ENCODE measurements around the gene LAMTOR4. TPM values are rescaled to one million over a fixed set of nuclear protein-coding genes. Genes with fewer than 3 reads are reported as not detected.
"Not testable (repeated sequence)": the region's sequence is repeated elsewhere in the genome, so short reads cannot be mapped to it uniquely, and the experiment has no call there.

LAMTOR4 gene
- total and polyA plus RNA-seq, 11 donors, result 64.6 to 160 (median 96.5) TPM

DNA sequence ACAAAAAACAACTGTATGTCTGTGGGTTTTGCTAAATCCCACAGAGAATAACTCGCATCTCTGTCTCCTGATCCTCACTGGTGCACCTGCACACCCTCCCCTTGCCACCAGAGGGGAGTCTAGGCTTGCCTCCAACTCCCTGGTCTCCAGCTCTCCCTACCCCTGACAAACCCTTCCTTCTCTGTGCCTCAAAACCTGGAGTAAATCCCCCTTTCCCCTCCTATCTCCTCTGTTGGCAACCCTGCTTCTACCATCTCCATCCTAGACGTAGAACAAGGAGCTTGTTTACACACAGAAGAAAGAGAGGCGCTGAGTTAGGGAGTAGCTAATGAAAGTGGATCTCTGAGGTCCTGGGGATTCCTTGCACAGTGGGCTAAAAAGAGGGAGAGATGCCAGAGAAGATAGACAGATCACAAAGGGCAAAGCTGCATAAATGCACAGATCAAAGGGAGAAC is 16.0 kb upstream of the LAMTOR4 start:
- ATAC-seq, result peak; percentile 78 to 83 (median 80)
- peaks cover 0 to 16% (median 7%) of the 10 kb centered on the region in 12 donors for H3K4me1 ChIP-seq
- no peaks in the 10 kb centered on the region for H3K9me3 ChIP-seq
- intact Hi-C loops (cut with DNase I), result loop anchor here in 9 of 10 donors (2.0 to 10.0 kb wide), 9 partner anchors 80 to 222 kb away; partner anchors contain the start of genes PVRIG (in 6 of the 9) and PILRB (in 1 of the 9)
- no peaks in the 10 kb centered on the region for H3K27me3 ChIP-seq
- DNase-seq, result peak in 2 of 5 donors; percentile 51 to 52
- no peak for TF ChIP-seq POLR2A (IDR thresholded peaks at IDR 0.05)
- TF ChIP-seq, protein P1, sequence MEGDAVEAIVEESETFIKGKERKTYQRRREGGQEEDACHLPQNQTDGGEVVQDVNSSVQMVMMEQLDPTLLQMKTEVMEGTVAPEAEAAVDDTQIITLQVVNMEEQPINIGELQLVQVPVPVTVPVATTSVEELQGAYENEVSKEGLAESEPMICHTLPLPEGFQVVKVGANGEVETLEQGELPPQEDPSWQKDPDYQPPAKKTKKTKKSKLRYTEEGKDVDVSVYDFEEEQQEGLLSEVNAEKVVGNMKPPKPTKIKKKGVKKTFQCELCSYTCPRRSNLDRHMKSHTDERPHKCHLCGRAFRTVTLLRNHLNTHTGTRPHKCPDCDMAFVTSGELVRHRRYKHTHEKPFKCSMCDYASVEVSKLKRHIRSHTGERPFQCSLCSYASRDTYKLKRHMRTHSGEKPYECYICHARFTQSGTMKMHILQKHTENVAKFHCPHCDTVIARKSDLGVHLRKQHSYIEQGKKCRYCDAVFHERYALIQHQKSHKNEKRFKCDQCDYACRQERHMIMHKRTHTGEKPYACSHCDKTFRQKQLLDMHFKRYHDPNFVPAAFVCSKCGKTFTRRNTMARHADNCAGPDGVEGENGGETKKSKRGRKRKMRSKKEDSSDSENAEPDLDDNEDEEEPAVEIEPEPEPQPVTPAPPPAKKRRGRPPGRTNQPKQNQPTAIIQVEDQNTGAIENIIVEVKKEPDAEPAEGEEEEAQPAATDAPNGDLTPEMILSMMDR (IDR thresholded peaks at IDR 0.05), result peak; percentile 55 to 83 (median 75)
- no peak overlapping the region for H3K4me3 ChIP-seq
- no peaks in the 10 kb centered on the region for H3K36me3 ChIP-seq
- H3K27ac ChIP-seq, result no peak overlapping the region
- WGBS, 4 donors, result 20 to 27% (median 25%) methylated on average over 3 of the region's 3 CpGs

DNA sequence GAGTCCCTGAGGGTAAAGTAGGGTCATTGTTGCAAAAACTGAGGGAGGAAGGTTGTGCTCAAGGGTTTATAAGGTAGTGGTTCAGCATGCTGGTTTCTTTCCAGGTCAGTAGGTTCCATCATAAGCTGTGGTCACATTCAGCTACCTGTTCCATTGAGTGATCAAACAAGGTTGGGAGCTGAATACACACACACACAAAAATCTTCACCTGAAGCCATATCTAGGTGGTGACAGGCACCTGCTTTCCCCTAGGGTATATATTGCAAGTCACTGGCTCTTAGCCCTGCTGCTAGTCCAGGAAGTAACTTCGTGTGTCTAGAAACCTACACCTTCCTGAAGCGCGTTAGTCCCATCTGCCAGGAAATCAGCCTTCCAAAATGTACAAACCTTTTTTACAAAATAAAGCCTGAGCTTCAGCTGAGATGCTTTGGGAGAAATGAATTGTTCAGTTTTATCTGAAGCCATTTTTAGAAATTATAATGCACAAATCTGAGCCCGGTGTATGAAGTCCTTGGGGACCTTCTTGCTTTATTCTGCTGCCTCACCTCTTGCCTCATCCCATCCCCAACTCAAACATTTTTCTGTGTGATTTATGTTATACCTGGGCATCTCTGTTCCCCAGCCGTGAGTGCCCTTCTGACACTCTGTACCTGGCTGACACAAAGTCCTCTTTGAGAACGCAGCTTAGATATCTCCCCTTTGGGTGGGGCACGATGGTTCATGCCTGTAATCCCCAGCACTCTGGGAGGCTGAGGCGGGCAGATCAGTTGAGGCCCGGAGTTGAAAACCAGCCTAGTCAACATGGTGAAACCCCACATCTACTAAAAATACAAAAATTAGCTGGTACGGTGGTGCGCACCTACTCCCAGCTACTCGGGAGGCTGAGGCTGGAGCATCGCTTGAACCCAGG is 10.6 kb upstream of the LAMTOR4 start:
- ATAC-seq (no peak), DNase-seq (no peak)
- H3K4me1 ChIP-seq, result no peaks in the 10 kb centered on the region
- H3K9me3 ChIP-seq, result no peaks in the 10 kb centered on the region
- H3K27me3 ChIP-seq, result peaks cover 0 to 15% (median 0%) of the 10 kb centered on the region in 9 donors
- H3K4me3 ChIP-seq, result no peak overlapping the region
- intact Hi-C loops (cut with DNase I), result loop anchor here in 3 of 10 donors (5.0 to 10.0 kb wide), 3 partner anchors 79 to 217 kb away; partner anchors contain the start of genes PILRB (in 1 of the 3) and PVRIG (in 1 of the 3)
- TF ChIP-seq, protein P1 (IDR thresholded peaks at IDR 0.05), result no peak
- no peak for TF ChIP-seq POLR2A (IDR thresholded peaks at IDR 0.05)
- no peaks in the 10 kb centered on the region for H3K36me3 ChIP-seq
- 76 to 80% (median 78%) methylated on average over 13 of the region's 13 CpGs for WGBS, 4 donors
- H3K27ac ChIP-seq, result no peak overlapping the region

DNA sequence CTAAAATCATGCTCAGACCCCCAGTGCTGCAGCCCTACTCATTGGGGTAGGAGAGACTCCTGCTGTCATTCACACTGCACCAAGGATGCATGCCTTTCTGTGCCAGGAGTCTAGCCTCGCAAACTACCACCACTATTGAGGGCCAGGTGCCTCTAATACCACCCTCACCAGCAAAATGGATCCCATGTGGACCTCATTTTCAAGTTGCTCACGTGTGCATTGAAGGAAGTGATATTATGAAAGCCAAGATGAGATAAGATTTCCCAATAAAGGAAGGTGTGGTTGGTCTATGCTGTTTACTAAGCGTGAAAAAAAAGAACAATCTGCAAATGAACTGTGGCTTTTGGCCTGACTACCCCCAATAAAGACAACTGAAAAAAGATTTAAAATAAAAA is 7.2 kb upstream of the LAMTOR4 start:
- ATAC-seq (no peak), DNase-seq (no peak)
- Histone ChIP-seq H3K9me3 (no peaks in the 10 kb centered on the region), H3K36me3 (no peaks in the 10 kb centered on the region), H3K27ac (no peak overlapping the region), H3K4me3 (no peak overlapping the region), H3K27me3 (peaks cover 0 to 15% (median 0%) of the 10 kb centered on the region in 9 donors), H3K4me1 (no peaks in the 10 kb centered on the region)
- 62 to 67% (median 66%) methylated on average over 3 of the region's 3 CpGs for WGBS, 4 donors
- intact Hi-C loops (cut with DNase I), result loop anchor here in 1 of 10 donors (10.0 kb wide), 1 partner anchor 203 kb away; no protein-coding TSS in a partner anchor
- no peak for TF ChIP-seq POLR2A (IDR thresholded peaks at IDR 0.05)
- TF ChIP-seq, protein P1 (IDR thresholded peaks at IDR 0.05), result no peak

DNA sequence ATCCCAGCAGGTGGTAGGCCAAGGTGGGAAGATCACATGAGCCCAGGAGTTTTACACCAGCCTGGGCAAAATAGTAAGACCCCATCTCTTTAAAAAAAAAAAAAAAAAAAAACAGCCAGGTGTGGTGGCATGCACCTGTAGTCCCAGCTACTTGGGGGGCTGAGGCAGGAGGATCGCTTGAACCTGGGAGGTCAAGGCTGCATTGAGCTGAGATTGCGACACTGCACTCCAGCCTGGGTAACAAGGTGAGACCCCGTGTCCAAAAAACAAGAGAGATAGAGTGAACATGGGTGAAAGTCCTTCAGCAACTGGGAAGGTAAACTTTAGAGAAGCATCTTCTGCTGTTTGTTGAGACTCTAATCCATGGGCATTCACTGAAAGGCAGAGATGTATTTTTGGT is 6.3 kb upstream of the LAMTOR4 start:
- peaks cover 0 to 15% (median 0%) of the 10 kb centered on the region in 9 donors for H3K27me3 ChIP-seq
- DNase-seq, result no peak
- H3K27ac ChIP-seq, result no peak overlapping the region
- 93 to 95% (median 94%) methylated on average over 3 of the region's 3 CpGs for WGBS, 4 donors
- no peak for TF ChIP-seq POLR2A (IDR thresholded peaks at IDR 0.05)
- TF ChIP-seq, protein P1 (IDR thresholded peaks at IDR 0.05), result no peak
- H3K9me3 ChIP-seq, result no peaks in the 10 kb centered on the region
- intact Hi-C loops (cut with DNase I), result loop anchor here in 1 of 10 donors (10.0 kb wide), 1 partner anchor 202 kb away; no protein-coding TSS in a partner anchor
- no peak for ATAC-seq
- H3K36me3 ChIP-seq, result no peaks in the 10 kb centered on the region
- no peak overlapping the region for H3K4me3 ChIP-seq
- H3K4me1 ChIP-seq, result no peaks in the 10 kb centered on the region

DNA sequence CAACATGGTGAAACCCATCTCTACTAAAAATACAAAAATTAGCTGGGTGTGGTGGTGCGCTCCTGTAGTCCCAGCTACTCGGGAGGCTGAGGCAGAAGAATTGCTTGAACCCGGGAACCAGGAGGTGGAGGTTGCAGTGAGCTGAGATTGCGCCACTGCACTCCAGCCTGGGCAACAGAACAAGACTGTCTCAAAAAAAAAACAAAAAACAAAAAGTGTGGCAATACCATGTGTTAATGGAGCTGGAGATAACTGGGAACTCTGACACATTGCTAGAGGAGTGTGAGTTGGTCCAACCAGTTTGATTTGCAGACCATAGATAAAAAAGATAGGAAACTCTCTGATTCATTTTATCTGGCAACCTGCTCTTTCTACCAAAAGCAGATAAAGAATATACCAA is 2.4 kb upstream of the LAMTOR4 start:
- not testable (repeated sequence) for H3K27me3 ChIP-seq, ATAC-seq, H3K27ac ChIP-seq, H3K4me3 ChIP-seq, H3K36me3 ChIP-seq, H3K9me3 ChIP-seq, DNase-seq
- intact Hi-C loops (cut with DNase I), result loop anchor here in 1 of 10 donors (10.0 kb wide), 1 partner anchor 198 kb away; no protein-coding TSS in a partner anchor
- WGBS, 4 donors, result 77 to 95% (median 92%) methylated on average over 4 of the region's 4 CpGs
- peaks cover 0 to 27% (median 12%) of the 10 kb centered on the region in 12 donors for H3K4me1 ChIP-seq

Measured in heart left ventricle (tissue), 16 donors.